ENCODE results near the gene PLCL1. TPM values are rescaled to one million over a fixed set of nuclear protein-coding genes. Genes with fewer than 3 reads are reported as not detected.

PLCL1 gene
- total and polyA plus RNA-seq, 4 donors = 5.1 to 15.7 (median 13.2) TPM

GRCh38 chr2:197986977-197987376 lies 182.6 kb downstream of the PLCL1 start:
- Histone ChIP-seq H3K36me3 (ENCODE audit: control insufficient read depth in 1 of 2, insufficient read depth in 2 of 2, low read length in 1 of 2) (no peaks in the 10 kb centered on the region), H3K9me3 (ENCODE audit: control insufficient read depth, low read length) (no peaks in the 10 kb centered on the region), H3K4me1 (ENCODE audit: control insufficient read depth in 1 of 2, insufficient read depth in 2 of 2, low read length in 2 of 2) (peaks cover 0 to 8% of the 10 kb centered on the region in 2 donors), H3K4me3 (ENCODE audit: low read length in 2 of 2) (no peak overlapping the region), H3K27ac (ENCODE audit: low read depth in 1 of 2, low read length in 2 of 2) (no peak overlapping the region), H3K27me3 (ENCODE audit: control insufficient read depth in 1 of 2, insufficient read depth in 2 of 2, low read length in 1 of 2) (no peaks in the 10 kb centered on the region)
- 53 to 67% methylated on average over 3 of the region's 3 CpGs for WGBS, 2 donors
- intact Hi-C loops (cut with DNase I) = no loop called here
- ATAC-seq (ENCODE audit: low FRiP score) (no peak), DNase-seq (no peak)

- 99 to 100% methylated on average over 2 of the region's 2 CpGs for WGBS, 2 donors
- ATAC-seq (ENCODE audit: low FRiP score) (no peak), DNase-seq (no peak)
- H3K9me3 ChIP-seq (ENCODE audit: control insufficient read depth, low read length) = no peaks in the 10 kb centered on the region
- H3K27ac ChIP-seq (ENCODE audit: low read depth in 1 of 2, low read length in 2 of 2) = no peak overlapping the region
- no peaks in the 10 kb centered on the region for H3K27me3 ChIP-seq (ENCODE audit: control insufficient read depth in 1 of 2, insufficient read depth in 2 of 2, low read length in 1 of 2)
- peaks cover 0 to 8% of the 10 kb centered on the region in 2 donors for H3K4me1 ChIP-seq (ENCODE audit: control insufficient read depth in 1 of 2, insufficient read depth in 2 of 2, low read length in 2 of 2)
- intact Hi-C loops (cut with DNase I) = no loop called here
- no peak overlapping the region for H3K4me3 ChIP-seq (ENCODE audit: low read length in 2 of 2)
- H3K36me3 ChIP-seq (ENCODE audit: control insufficient read depth in 1 of 2, insufficient read depth in 2 of 2, low read length in 1 of 2) = no peaks in the 10 kb centered on the region
These were observed 186.0 kb downstream of the PLCL1 start for GRCh38 chr2:197990356-197990755.

GRCh38 chr2:197992482-197993133 lies 188.2 kb downstream of the PLCL1 start:
- Histone ChIP-seq H3K9me3 (ENCODE audit: control insufficient read depth, low read length) (no peaks in the 10 kb centered on the region), H3K27me3 (ENCODE audit: control insufficient read depth in 1 of 2, insufficient read depth in 2 of 2, low read length in 1 of 2) (no peaks in the 10 kb centered on the region), H3K36me3 (ENCODE audit: control insufficient read depth in 1 of 2, insufficient read depth in 2 of 2, low read length in 1 of 2) (no peaks in the 10 kb centered on the region), H3K4me1 (ENCODE audit: control insufficient read depth in 1 of 2, insufficient read depth in 2 of 2, low read length in 2 of 2) (peaks cover 0 to 8% of the 10 kb centered on the region in 2 donors), H3K4me3 (ENCODE audit: low read length in 2 of 2) (no peak overlapping the region), H3K27ac (ENCODE audit: low read depth in 1 of 2, low read length in 2 of 2) (no peak overlapping the region)
- ATAC-seq (ENCODE audit: low FRiP score) (no peak), DNase-seq (no peak)
- 92 to 94% methylated on average over 4 of the region's 4 CpGs for WGBS, 2 donors
- intact Hi-C loops (cut with DNase I) = no loop called here

GRCh38 chr2:197993363-197993762 lies 189.0 kb downstream of the PLCL1 start:
- Histone ChIP-seq H3K9me3 (ENCODE audit: control insufficient read depth, low read length) (no peaks in the 10 kb centered on the region), H3K4me3 (ENCODE audit: low read length in 2 of 2) (no peak overlapping the region), H3K36me3 (ENCODE audit: control insufficient read depth in 1 of 2, insufficient read depth in 2 of 2, low read length in 1 of 2) (no peaks in the 10 kb centered on the region), H3K27me3 (ENCODE audit: control insufficient read depth in 1 of 2, insufficient read depth in 2 of 2, low read length in 1 of 2) (no peaks in the 10 kb centered on the region), H3K4me1 (ENCODE audit: control insufficient read depth in 1 of 2, insufficient read depth in 2 of 2, low read length in 2 of 2) (peaks cover 0 to 8% of the 10 kb centered on the region in 2 donors), H3K27ac (ENCODE audit: low read depth in 1 of 2, low read length in 2 of 2) (no peak overlapping the region)
- intact Hi-C loops (cut with DNase I) = no loop called here
- DNase-seq = no peak
- ATAC-seq (ENCODE audit: low FRiP score) = no peak

- H3K27ac ChIP-seq (ENCODE audit: low read depth in 1 of 2, low read length in 2 of 2) = no peak overlapping the region
- no peak for DNase-seq
These were observed 189.4 kb downstream of the PLCL1 start for GRCh38 chr2:197993830-197994229.

GRCh38 chr2:197994751-197995150 lies 190.4 kb downstream of the PLCL1 start:
- Histone ChIP-seq H3K9me3 (ENCODE audit: control insufficient read depth, low read length) (no peaks in the 10 kb centered on the region), H3K27ac (ENCODE audit: low read depth in 1 of 2, low read length in 2 of 2) (no peak overlapping the region), H3K4me1 (ENCODE audit: control insufficient read depth in 1 of 2, insufficient read depth in 2 of 2, low read length in 2 of 2) (peaks cover 2 to 4% of the 10 kb centered on the region in 2 donors), H3K36me3 (ENCODE audit: control insufficient read depth in 1 of 2, insufficient read depth in 2 of 2, low read length in 1 of 2) (no peaks in the 10 kb centered on the region), H3K27me3 (ENCODE audit: control insufficient read depth in 1 of 2, insufficient read depth in 2 of 2, low read length in 1 of 2) (no peaks in the 10 kb centered on the region), H3K4me3 (ENCODE audit: low read length in 2 of 2) (no peak overlapping the region)
- no peak for DNase-seq
- ATAC-seq (ENCODE audit: low FRiP score) = no peak
- intact Hi-C loops (cut with DNase I) = no loop called here
- 84 to 86% methylated on average over 1 of the region's 1 CpG for WGBS, 2 donors

More at GRCh38 chr2:197993830-197994229, 189.4 kb downstream of the PLCL1 start:
- WGBS, 2 donors = 96 to 98% methylated on average over 2 of the region's 2 CpGs
- ATAC-seq (ENCODE audit: low FRiP score) = no peak
- no peaks in the 10 kb centered on the region for H3K36me3 ChIP-seq (ENCODE audit: control insufficient read depth in 1 of 2, insufficient read depth in 2 of 2, low read length in 1 of 2)
- H3K4me3 ChIP-seq (ENCODE audit: low read length in 2 of 2) = no peak overlapping the region
- intact Hi-C loops (cut with DNase I) = no loop called here
- peaks cover 0 to 8% of the 10 kb centered on the region in 2 donors for H3K4me1 ChIP-seq (ENCODE audit: control insufficient read depth in 1 of 2, insufficient read depth in 2 of 2, low read length in 2 of 2)
- H3K27me3 ChIP-seq (ENCODE audit: control insufficient read depth in 1 of 2, insufficient read depth in 2 of 2, low read length in 1 of 2) = no peaks in the 10 kb centered on the region
- no peaks in the 10 kb centered on the region for H3K9me3 ChIP-seq (ENCODE audit: control insufficient read depth, low read length)

GRCh38 chr2:197996583-197996982 lies 192.2 kb downstream of the PLCL1 start:
- ATAC-seq (ENCODE audit: low FRiP score) (no peak), DNase-seq (no peak)
- no peaks in the 10 kb centered on the region for H3K27me3 ChIP-seq (ENCODE audit: control insufficient read depth in 1 of 2, insufficient read depth in 2 of 2, low read length in 1 of 2)
- no peaks in the 10 kb centered on the region for H3K36me3 ChIP-seq (ENCODE audit: control insufficient read depth in 1 of 2, insufficient read depth in 2 of 2, low read length in 1 of 2)
- WGBS, 2 donors = 35 to 37% methylated on average over 2 of the region's 2 CpGs
- no peaks in the 10 kb centered on the region for H3K9me3 ChIP-seq (ENCODE audit: control insufficient read depth, low read length)
- no peak overlapping the region for H3K4me3 ChIP-seq (ENCODE audit: low read length in 2 of 2)
- intact Hi-C loops (cut with DNase I) = no loop called here
- peaks cover 4% of the 10 kb centered on the region in 2 donors for H3K4me1 ChIP-seq (ENCODE audit: control insufficient read depth in 1 of 2, insufficient read depth in 2 of 2, low read length in 2 of 2)
- no peak overlapping the region for H3K27ac ChIP-seq (ENCODE audit: low read depth in 1 of 2, low read length in 2 of 2)

GRCh38 chr2:197997083-197997541 lies 192.7 kb downstream of the PLCL1 start:
- DNase-seq (no peak), ATAC-seq (ENCODE audit: low FRiP score) (no peak)
- Histone ChIP-seq H3K4me3 (ENCODE audit: low read length in 2 of 2) (no peak overlapping the region), H3K4me1 (ENCODE audit: control insufficient read depth in 1 of 2, insufficient read depth in 2 of 2, low read length in 2 of 2) (peaks cover 4% of the 10 kb centered on the region in 2 donors), H3K36me3 (ENCODE audit: control insufficient read depth in 1 of 2, insufficient read depth in 2 of 2, low read length in 1 of 2) (no peaks in the 10 kb centered on the region), H3K27me3 (ENCODE audit: control insufficient read depth in 1 of 2, insufficient read depth in 2 of 2, low read length in 1 of 2) (no peaks in the 10 kb centered on the region), H3K27ac (ENCODE audit: low read depth in 1 of 2, low read length in 2 of 2) (no peak overlapping the region), H3K9me3 (ENCODE audit: control insufficient read depth, low read length) (no peaks in the 10 kb centered on the region)
- intact Hi-C loops (cut with DNase I) = no loop called here
- WGBS, 2 donors = 89 to 92% methylated on average over 7 of the region's 7 CpGs

GRCh38 chr2:197998702-197999101 lies 194.3 kb downstream of the PLCL1 start:
- H3K4me3 ChIP-seq (ENCODE audit: low read length in 2 of 2) = no peak overlapping the region
- H3K27ac ChIP-seq (ENCODE audit: low read depth in 1 of 2, low read length in 2 of 2) = no peak overlapping the region
- peaks cover 4% of the 10 kb centered on the region in 2 donors for H3K4me1 ChIP-seq (ENCODE audit: control insufficient read depth in 1 of 2, insufficient read depth in 2 of 2, low read length in 2 of 2)
- no peaks in the 10 kb centered on the region for H3K36me3 ChIP-seq (ENCODE audit: control insufficient read depth in 1 of 2, insufficient read depth in 2 of 2, low read length in 1 of 2)
- 97% methylated on average over 3 of the region's 3 CpGs for WGBS, 2 donors
- ATAC-seq (ENCODE audit: low FRiP score) (no peak), DNase-seq (no peak)
- intact Hi-C loops (cut with DNase I) = no loop called here
- no peaks in the 10 kb centered on the region for H3K27me3 ChIP-seq (ENCODE audit: control insufficient read depth in 1 of 2, insufficient read depth in 2 of 2, low read length in 1 of 2)
- H3K9me3 ChIP-seq (ENCODE audit: control insufficient read depth, low read length) = no peaks in the 10 kb centered on the region
